Measurements from ENCODE around the gene C19orf73. TPM values are rescaled to one million over a fixed set of nuclear protein-coding genes. Genes with fewer than 3 reads are reported as not detected.
"Not testable (repeated sequence)": the region's sequence is repeated elsewhere in the genome, so short reads cannot be mapped to it uniquely, and the experiment has no call there.

C19orf73 gene
- total and polyA plus RNA-seq, 8 donors = 0.23 to 2.1 (median 0.39) TPM; not detected in 2

DNA sequence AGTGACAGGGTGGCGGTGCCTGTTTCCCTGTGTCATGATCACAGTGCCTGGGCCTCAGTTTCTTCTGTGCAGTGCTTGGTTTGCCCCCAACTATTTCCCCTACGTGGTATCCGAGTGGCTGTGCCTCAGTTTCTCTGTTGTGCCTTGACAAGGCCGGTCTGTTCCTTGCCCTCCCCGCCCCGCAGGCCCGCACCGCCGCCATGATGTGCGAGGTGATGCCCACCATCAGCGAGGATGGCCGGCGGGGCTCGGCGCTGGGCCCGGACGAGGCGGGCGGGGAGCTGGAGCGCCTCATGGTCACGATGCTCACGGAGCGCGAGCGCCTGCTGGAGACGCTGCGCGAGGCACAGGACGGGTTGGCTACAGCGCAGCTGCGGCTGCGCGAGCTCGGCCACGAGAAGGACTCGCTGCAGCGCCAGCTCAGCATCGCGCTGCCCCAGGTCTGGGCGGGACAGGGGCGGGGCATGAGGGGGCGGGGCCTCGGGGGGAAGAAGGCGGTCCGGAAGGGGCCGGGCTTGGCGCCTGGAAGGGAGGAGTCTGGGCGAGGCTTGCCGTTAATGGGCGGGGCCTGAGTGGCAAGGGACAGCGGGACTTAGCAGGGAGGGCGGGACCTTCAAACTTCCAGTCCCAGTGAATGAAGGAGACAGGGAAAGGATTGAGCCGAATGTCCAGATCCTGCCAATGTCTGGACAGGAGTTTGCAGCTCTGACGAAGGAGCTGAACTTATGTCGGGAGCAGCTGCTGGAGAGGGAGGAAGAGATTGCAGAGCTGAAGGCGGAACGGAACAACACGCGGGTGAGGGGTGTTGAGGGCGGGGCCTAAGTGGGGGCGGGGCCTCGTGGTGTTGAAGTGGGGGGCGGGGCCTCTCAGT lies 9.0 kb upstream of the C19orf73 start:
- DNase-seq = peak; percentile 96 to 98 (median 98)
- H3K27me3 ChIP-seq = peaks cover 0 to 4% of the 10 kb centered on the region in 2 donors
- H3K9me3 ChIP-seq = no peaks in the 10 kb centered on the region
- H3K36me3 ChIP-seq = no peaks in the 10 kb centered on the region
- TF ChIP-seq, protein P1, sequence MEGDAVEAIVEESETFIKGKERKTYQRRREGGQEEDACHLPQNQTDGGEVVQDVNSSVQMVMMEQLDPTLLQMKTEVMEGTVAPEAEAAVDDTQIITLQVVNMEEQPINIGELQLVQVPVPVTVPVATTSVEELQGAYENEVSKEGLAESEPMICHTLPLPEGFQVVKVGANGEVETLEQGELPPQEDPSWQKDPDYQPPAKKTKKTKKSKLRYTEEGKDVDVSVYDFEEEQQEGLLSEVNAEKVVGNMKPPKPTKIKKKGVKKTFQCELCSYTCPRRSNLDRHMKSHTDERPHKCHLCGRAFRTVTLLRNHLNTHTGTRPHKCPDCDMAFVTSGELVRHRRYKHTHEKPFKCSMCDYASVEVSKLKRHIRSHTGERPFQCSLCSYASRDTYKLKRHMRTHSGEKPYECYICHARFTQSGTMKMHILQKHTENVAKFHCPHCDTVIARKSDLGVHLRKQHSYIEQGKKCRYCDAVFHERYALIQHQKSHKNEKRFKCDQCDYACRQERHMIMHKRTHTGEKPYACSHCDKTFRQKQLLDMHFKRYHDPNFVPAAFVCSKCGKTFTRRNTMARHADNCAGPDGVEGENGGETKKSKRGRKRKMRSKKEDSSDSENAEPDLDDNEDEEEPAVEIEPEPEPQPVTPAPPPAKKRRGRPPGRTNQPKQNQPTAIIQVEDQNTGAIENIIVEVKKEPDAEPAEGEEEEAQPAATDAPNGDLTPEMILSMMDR (IDR thresholded peaks at IDR 0.05) = peak in 1 of 2 donors; percentile 25
- intact Hi-C loops (cut with DNase I) = no loop called here
- ATAC-seq = peak; percentile 99
- H3K4me3 ChIP-seq = peak overlapping the region in 1 of 2 donors; percentile 32
- H3K4me1 ChIP-seq = peaks cover 0 to 15% of the 10 kb centered on the region in 2 donors
- H3K27ac ChIP-seq = peak overlapping the region; percentile 44 to 45

DNA sequence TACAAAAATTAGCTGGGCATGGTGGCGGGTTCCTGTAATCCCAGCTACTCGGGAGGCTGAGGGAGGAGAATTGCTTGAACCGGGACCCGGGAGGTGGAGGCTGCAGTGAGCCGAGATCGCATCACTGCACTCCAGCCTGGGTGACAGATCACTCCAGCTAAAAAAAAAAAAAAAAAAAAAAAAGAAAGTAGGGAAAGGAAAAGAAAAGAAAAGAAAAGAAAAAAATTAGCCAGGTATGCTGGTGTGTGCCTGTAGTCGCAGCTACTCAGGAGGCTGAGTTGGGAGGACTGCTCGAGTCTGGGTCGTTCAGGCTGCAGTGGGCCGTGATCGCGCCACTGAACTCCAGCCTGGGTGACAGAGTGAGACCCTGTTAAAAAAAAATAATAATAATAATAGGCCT lies 8.3 kb upstream of the C19orf73 start:
- ATAC-seq; H3K36me3 ChIP-seq; H3K9me3 ChIP-seq; H3K27me3 ChIP-seq; intact Hi-C loops (cut with DNase I); DNase-seq; H3K27ac ChIP-seq: not testable (repeated sequence)
- Histone ChIP-seq H3K4me3 (peak overlapping the region in 1 of 2 donors; percentile 32), H3K4me1 (peaks cover 0 to 13% of the 10 kb centered on the region in 2 donors)

GRCh38 chr19:49126575-49126974 lies 7.6 kb upstream of the C19orf73 start:
- Histone ChIP-seq H3K27me3 (peaks cover 0 to 5% of the 10 kb centered on the region in 2 donors), H3K36me3 (no peaks in the 10 kb centered on the region), H3K4me3 (no peak overlapping the region), H3K4me1 (peaks cover 0 to 13% of the 10 kb centered on the region in 2 donors), H3K27ac (no peak overlapping the region), H3K9me3 (no peaks in the 10 kb centered on the region)
- TF ChIP-seq, protein P1 (IDR thresholded peaks at IDR 0.05) = no peak
- ATAC-seq (no peak), DNase-seq (no peak)
- intact Hi-C loops (cut with DNase I) = no loop called here

DNA sequence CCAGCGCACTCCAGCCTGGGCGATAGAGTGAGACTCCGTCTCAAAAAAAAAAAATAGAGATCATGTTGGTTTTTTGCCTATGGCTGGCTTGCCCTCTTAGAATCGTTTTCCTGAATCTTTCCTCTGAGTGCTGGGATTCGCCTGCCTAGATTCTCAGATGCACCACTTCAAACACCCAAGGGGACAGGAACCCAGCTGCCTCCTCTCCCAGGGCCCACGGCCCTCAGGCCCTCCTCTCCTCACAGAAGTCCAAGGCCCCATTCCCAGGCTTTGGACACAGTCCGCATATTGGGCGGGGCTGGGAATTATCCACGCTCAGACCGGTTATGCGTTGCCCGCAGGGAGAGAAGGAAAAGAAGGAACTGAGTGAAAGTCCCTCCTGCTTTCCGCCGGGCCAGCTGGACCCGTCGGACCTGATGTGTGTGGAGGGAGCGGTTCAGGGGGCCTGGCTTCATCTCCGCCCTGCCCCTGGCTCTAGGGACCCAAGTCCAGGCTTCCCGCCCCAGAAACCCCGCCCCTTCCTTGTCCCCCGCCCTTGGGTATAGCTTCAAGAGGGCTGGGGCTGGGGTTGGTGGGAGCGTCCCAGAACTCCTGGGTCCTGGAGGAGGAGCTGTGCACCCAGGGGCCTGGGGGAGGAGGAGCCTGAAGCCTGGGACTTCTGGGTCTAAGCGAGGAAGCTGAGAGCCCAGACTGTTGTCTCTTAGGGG lies 6.2 kb upstream of the C19orf73 start:
- no peaks in the 10 kb centered on the region for H3K9me3 ChIP-seq
- ATAC-seq = no peak

DNA sequence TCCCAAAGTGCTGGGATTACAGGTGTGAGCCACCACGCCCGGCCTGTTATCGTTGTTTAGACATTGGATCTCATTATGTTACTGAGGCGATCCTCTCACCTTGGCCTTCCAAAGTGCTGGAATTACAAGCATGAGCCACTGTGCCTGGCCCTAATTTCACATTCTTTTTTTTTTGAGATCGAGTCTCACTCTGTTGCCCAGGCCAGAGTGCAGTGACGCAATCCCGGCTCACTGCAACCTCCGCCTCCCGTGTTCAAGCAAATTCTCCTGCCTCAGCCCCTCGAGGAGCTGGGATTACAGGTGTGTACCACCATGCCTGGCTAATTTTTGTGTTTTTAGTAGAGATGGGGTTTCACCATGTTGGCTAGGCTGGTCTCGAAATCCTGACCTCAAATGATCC lies 4.3 kb upstream of the C19orf73 start:
- H3K4me3 ChIP-seq; intact Hi-C loops (cut with DNase I); H3K27ac ChIP-seq; DNase-seq; H3K36me3 ChIP-seq; H3K9me3 ChIP-seq; ATAC-seq: not testable (repeated sequence)
- Histone ChIP-seq H3K4me1 (peaks cover 10 to 25% of the 10 kb centered on the region in 2 donors), H3K27me3 (peaks cover 7 to 31% of the 10 kb centered on the region in 2 donors)

More for the DNA sequence above, 6.2 kb upstream of the C19orf73 start:
- intact Hi-C loops (cut with DNase I) = no loop called here
- Histone ChIP-seq H3K27ac (no peak overlapping the region), H3K4me3 (no peak overlapping the region), H3K27me3 (peaks cover 5 to 19% of the 10 kb centered on the region in 2 donors), H3K4me1 (peaks cover under 1 to 16% of the 10 kb centered on the region in 2 donors), H3K36me3 (no peaks in the 10 kb centered on the region)
- no peak for DNase-seq
- TF ChIP-seq, protein P1 (IDR thresholded peaks at IDR 0.05) = no peak

DNA sequence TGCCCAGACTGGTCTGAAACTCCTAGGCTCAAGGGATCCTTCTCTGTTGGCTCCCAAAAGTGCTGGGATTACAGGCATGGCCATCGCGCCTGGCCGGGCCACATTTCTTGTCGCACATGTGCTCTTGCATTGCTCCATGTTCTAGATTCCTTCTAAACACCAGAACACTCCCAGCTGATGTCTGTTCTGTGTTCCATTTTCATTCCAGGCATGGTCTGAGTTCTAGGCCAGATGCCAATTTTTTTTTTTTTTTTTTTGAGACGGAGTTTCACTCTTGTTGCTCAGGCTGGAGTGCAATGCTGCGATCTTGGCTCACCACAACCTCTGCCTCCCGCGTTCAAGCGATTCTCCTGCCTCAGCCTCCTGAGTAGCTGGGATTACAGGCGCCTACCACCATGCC lies 2.9 kb upstream of the C19orf73 start:
- ATAC-seq; H3K4me3 ChIP-seq; H3K27ac ChIP-seq; DNase-seq; H3K36me3 ChIP-seq; H3K9me3 ChIP-seq; intact Hi-C loops (cut with DNase I): not testable (repeated sequence)
- peaks cover 15 to 32% of the 10 kb centered on the region in 2 donors for H3K4me1 ChIP-seq
- H3K27me3 ChIP-seq = peaks cover 7 to 31% of the 10 kb centered on the region in 2 donors

Data from left lung (tissue), 10 donors.